ENCODE results near the gene TAPT1. TPM values are rescaled to one million over a fixed set of nuclear protein-coding genes. Genes with fewer than 3 reads are reported as not detected.

Gene TAPT1
- total and polyA plus RNA-seq, 9 of the 15 experiments (the other 6 are each of a cell fraction or from before 2014, with no cell fraction given) = 1.6 to 36.7 (median 20.7) TPM

- no peak overlapping the region for H3K27ac ChIP-seq (ENCODE audit: extremely low read depth, low read depth, low read length)
- H3K79me2 ChIP-seq (ENCODE audit: control insufficient read depth, insufficient read depth, low read length) = no peaks in the 10 kb centered on the region
- intact Hi-C loops (cut with micrococcal nuclease) = no loop called here
- H3K27me3 ChIP-seq (ENCODE audit: control insufficient read depth in 2 of 2, insufficient read depth in 2 of 2, low read length in 2 of 2) = no peaks in the 10 kb centered on the region
- BruUV-seq (replicated peaks) = no TSS peak
- H3K36me3 ChIP-seq (ENCODE audit: control insufficient read depth, insufficient read depth, low read length) = peaks cover 48% of the 10 kb centered on the region
- ATAC-seq (no peak), DNase-seq (ENCODE audit: extremely low read depth in 1 of 4, low spot score in 3 of 4) (no peak), FAIRE-seq (no peak)
- H3K4me1 ChIP-seq (replicated peaks in 1 of 2; ENCODE audit: control insufficient read depth in 2 of 2, insufficient read depth in 2 of 2, low read length in 2 of 2) = no peaks in the 10 kb centered on the region
- no peak overlapping the region for H3K4me3 ChIP-seq
- no peak overlapping the region for H3K4me2 ChIP-seq (ENCODE audit: insufficient read depth, low read length)
- H3K9me1 ChIP-seq (ENCODE audit: control insufficient read depth, insufficient read depth, low read length) = no peaks in the 10 kb centered on the region
- H4K20me1 ChIP-seq (replicated peaks; ENCODE audit: control insufficient read depth, insufficient read depth, low read length) = no peaks in the 10 kb centered on the region
- 96% methylated on average over 4 of the region's 4 CpGs for WGBS (ENCODE audit: insufficient coverage, low coverage, missing lambda C conversion rate)
- no peak overlapping the region for H3K9ac ChIP-seq (ENCODE audit: insufficient read depth in 1 of 2, low read depth in 2 of 2, low read length in 2 of 2)
- POLR2A ChIA-PET = no interaction called here
- no peak overlapping the region for H2AFZ ChIP-seq (ENCODE audit: low read depth, low read length)
- in situ Hi-C loops (cut with MboI) = no loop called here
- H3K9me3 ChIP-seq (replicated peaks; ENCODE audit: control insufficient read depth, insufficient read depth, low read depth, low read length) = no peaks in the 10 kb centered on the region
- CTCF ChIA-PET (ENCODE audit: low intra/inter-chr PET ratio) = no interaction called here
- TF ChIP-seq ZNF398 (CRISPR knock-in tag; IDR thresholded peaks at IDR 0.05) (no peak), ESRRA (IDR thresholded peaks at IDR 0.05; ENCODE audit: borderline replicate concordance, low read depth) (no peak), RFX7 (CRISPR knock-in tag; IDR thresholded peaks at IDR 0.05) (no peak), TEAD4 (IDR thresholded peaks at IDR 0.05; ENCODE audit: low read length) (no peak), TEAD4 (CRISPR knock-in tag; IDR thresholded peaks at IDR 0.05; ENCODE audit: borderline replicate concordance) (no peak)
These were observed 63.4 kb downstream of the TAPT1 start for GRCh38 chr4:16162891-16163290.

Data from K562 (cell line).